ENCODE results near the gene BMP7.

The BMP7 gene

GRCh38 chr20:57266291-57267157 is at the start of gene BMP7:
BMP7 (minus strand) TSS chr20:57266641; CDS start chr20:57266122, 519 bp downstream.
- DNase-seq (ENCODE audit: low read depth in 3 of 3): no peak

GRCh38 chr20:57315976-57316480 is 49.6 kb upstream of the BMP7 start:
- DNase-seq (ENCODE audit: low read depth in 3 of 3): no peak

- no peak for DNase-seq (ENCODE audit: low read depth in 3 of 3)
Measured at GRCh38 chr20:57315083-57315975, 48.9 kb upstream of the BMP7 start.

GRCh38 chr20:57313951-57314350 is 47.5 kb upstream of the BMP7 start:
- no peak for DNase-seq (ENCODE audit: low read depth in 3 of 3)

GRCh38 chr20:57313230-57313629 is 46.8 kb upstream of the BMP7 start:
- no peak for DNase-seq (ENCODE audit: low read depth in 3 of 3)

- no peak for DNase-seq (ENCODE audit: low read depth in 3 of 3)
Measured at GRCh38 chr20:57312138-57312537, 45.7 kb upstream of the BMP7 start.

GRCh38 chr20:57310821-57311514 is 44.5 kb upstream of the BMP7 start:
- no peak for DNase-seq (ENCODE audit: low read depth in 3 of 3)

GRCh38 chr20:57309544-57310115 is 43.2 kb upstream of the BMP7 start:
- no peak for DNase-seq (ENCODE audit: low read depth in 3 of 3)

- DNase-seq (ENCODE audit: low read depth in 3 of 3): no peak
Measured at GRCh38 chr20:57308451-57309271, 42.2 kb upstream of the BMP7 start.

- no peak for DNase-seq (ENCODE audit: low read depth in 3 of 3)
Measured at GRCh38 chr20:57306747-57307146, 40.3 kb upstream of the BMP7 start.

GRCh38 chr20:57301026-57301425 is 34.6 kb upstream of the BMP7 start:
- DNase-seq (ENCODE audit: low read depth in 3 of 3): no peak

- DNase-seq (ENCODE audit: low read depth in 3 of 3): no peak
Measured at GRCh38 chr20:57298457-57298856, 32.0 kb upstream of the BMP7 start.

GRCh38 chr20:57294550-57294949 is 28.1 kb upstream of the BMP7 start:
- no peak for DNase-seq (ENCODE audit: low read depth in 3 of 3)

GRCh38 chr20:57293995-57294394 is 27.6 kb upstream of the BMP7 start:
- DNase-seq (ENCODE audit: low read depth in 3 of 3): no peak

- DNase-seq (ENCODE audit: low read depth in 3 of 3): no peak
Measured at GRCh38 chr20:57292611-57293010, 26.2 kb upstream of the BMP7 start.

- no peak for DNase-seq (ENCODE audit: low read depth in 3 of 3)
Measured at GRCh38 chr20:57291694-57292093, 25.3 kb upstream of the BMP7 start.

- no peak for DNase-seq (ENCODE audit: low read depth in 3 of 3)
Measured at GRCh38 chr20:57291003-57291402, 24.6 kb upstream of the BMP7 start.

GRCh38 chr20:57290178-57290484 is 23.7 kb upstream of the BMP7 start:
- DNase-seq (ENCODE audit: low read depth in 3 of 3): no peak

GRCh38 chr20:57289391-57290177 is 23.1 kb upstream of the BMP7 start:
- DNase-seq (ENCODE audit: low read depth in 3 of 3): no peak

GRCh38 chr20:57288651-57289277 is 22.3 kb upstream of the BMP7 start:
- no peak for DNase-seq (ENCODE audit: low read depth in 3 of 3)

Data from stimulated activated CD4-positive, alpha-beta T cell treated with anti-CD3 and anti-CD28 coated beads, TNF-alpha, amount 100 ng/mL, for 48 hours (primary cell).